ENCODE results near the gene ENPP3. TPM values are rescaled to one million over a fixed set of nuclear protein-coding genes. Genes with fewer than 3 reads are reported as not detected.

ENPP3 gene
- total and polyA plus RNA-seq, 2 of the 13 experiments (the other 11 are each of a cell fraction or from before 2014, with no cell fraction given) = 40.0 to 75.4 TPM

GRCh38 chr6:131627724-131628682 lies 9.1 kb upstream of the ENPP3 start, which contains the start of gene MED23 (continued):
- TF ChIP-seq ZNF597 (CRISPR knock-in tag; IDR thresholded peaks at IDR 0.05) (no peak), POLR2G (IDR thresholded peaks at IDR 0.05; ENCODE audit: low read depth, low read length) (peak; percentile 94), ZNF777 (CRISPR knock-in tag; IDR thresholded peaks at IDR 0.05) (0 out of 2 replicates have a peak, but pooled peaks have one; percentile 60), IKZF4 (CRISPR knock-in tag; IDR thresholded peaks at IDR 0.05; ENCODE audit: borderline replicate concordance, low read depth, not compliant biosample characterization) (peak; percentile 89), HNRNPLL (IDR thresholded peaks at IDR 0.05; ENCODE audit: low read depth, low read length, poor library complexity, severe bottlenecking) (peak; percentile 91), ZNF713 (CRISPR knock-in tag; IDR thresholded peaks at IDR 0.05) (peak; percentile 100), ETV6 (CRISPR knock-in tag; conservative IDR thresholded peaks at IDR 0.05) (peak; percentile 98), ZNF788 (CRISPR knock-in tag; IDR thresholded peaks at IDR 0.05; ENCODE audit: borderline replicate concordance) (peak; percentile 100), MZF1 (CRISPR knock-in tag; IDR thresholded peaks at IDR 0.05; ENCODE audit: borderline replicate concordance) (peak; percentile 98), BHLHE40 (IDR thresholded peaks at IDR 0.05; ENCODE audit: low read length) (peak; percentile 58; the same call in 1 of the 2 replicates), CSRNP2 (CRISPR knock-in tag; conservative IDR thresholded peaks at IDR 0.05; ENCODE audit: low read depth) (no peak; the same call in 1 of the 2 replicates), TFDP2 (CRISPR knock-in tag; IDR thresholded peaks at IDR 0.05) (peak; percentile 90), ZNF570 (CRISPR knock-in tag; IDR thresholded peaks at IDR 0.05; ENCODE audit: borderline replicate concordance) (peak; percentile 96; the same call in 1 of the 2 replicates), ZNF879 (CRISPR knock-in tag; IDR thresholded peaks at IDR 0.05) (peak; percentile 96), SNRNP70 (IDR thresholded peaks at IDR 0.05; ENCODE audit: low read depth, low read length) (no peak), ZNF260 (CRISPR knock-in tag; IDR thresholded peaks at IDR 0.05; ENCODE audit: borderline replicate concordance, low read depth) (peak; percentile 90; the same call in 1 of the 2 replicates), SATB2 (CRISPR knock-in tag; IDR thresholded peaks at IDR 0.05) (peak; percentile 69; the same call in 1 of the 2 replicates), FLYWCH1 (CRISPR knock-in tag; IDR thresholded peaks at IDR 0.05) (no peak; the same call in 1 of the 2 replicates), NR0B2 (CRISPR knock-in tag; IDR thresholded peaks at IDR 0.05) (peak; percentile 95; the same call in 1 of the 2 replicates), DR1 (CRISPR knock-in tag; IDR thresholded peaks at IDR 0.05) (peak; percentile 97), ZNF768 (CRISPR knock-in tag; IDR thresholded peaks at IDR 0.05) (peak; percentile 93), PREB (CRISPR knock-in tag; IDR thresholded peaks at IDR 0.05) (peak; percentile 73; the same call in 1 of the 2 replicates), FOSL2 (CRISPR knock-in tag; IDR thresholded peaks at IDR 0.05) (peak; percentile 81)
